NT2/D1 (cell line): ENCODE measurements around the gene IMP4.

ENCODE experiments used
- SUZ12 ChIP-seq: IDR thresholded peaks from 2 replicates; pipeline ENCODE4 v1.6.1; 2011; ENCODE audit not compliant: insufficient read length, insufficient read depth; ENCODE audit errors: extremely low read depth
- YY1 ChIP-seq: IDR thresholded peaks from 2 replicates; pipeline ENCODE4 v1.6.1; 2011; ENCODE audit not compliant: insufficient read length, insufficient read depth
- ZNF274 ChIP-seq: IDR thresholded peaks from 2 replicates; pipeline ENCODE4 v1.6.1; 2011; ENCODE audit warnings: mild to moderate bottlenecking, low read depth, low read length

DNA sequence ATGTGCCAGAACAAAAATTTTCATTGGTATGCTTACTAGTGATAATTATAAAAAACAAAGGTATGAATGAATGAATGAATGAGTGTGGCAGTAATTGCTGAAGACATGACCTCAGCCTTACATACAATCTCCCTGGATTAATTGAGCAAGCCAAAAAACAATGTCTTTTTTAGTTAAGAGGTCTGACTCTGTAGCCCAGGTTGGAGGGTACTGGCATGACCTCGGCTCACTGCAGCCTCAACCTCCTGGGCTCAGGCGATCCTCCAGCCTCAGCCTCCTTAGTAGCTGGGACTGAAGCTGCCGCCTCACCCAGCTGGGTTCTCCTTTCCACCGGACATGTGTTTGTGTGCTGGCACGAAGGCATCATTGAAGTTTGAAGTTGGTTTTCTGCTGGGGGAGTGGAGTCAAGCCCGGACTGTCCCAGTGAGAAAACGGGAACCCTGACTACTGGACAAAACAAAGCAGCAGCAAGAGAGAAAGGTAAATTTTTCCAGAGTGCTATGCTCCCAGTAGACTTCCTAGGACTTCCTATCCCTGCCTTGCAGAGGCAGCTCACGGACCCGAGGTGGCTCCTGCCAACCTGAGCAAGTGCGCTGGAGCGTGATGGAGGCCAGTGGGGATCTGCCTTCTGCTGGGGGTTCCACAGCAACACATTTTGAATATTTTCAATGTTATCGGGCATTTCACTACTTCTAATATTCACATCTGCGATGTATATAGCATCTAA, 6.4 kb upstream of the IMP4 start:
- TF ChIP-seq YY1 (no peak), ZNF274 (no peak), SUZ12 (no peak)
